Right lobe of liver (tissue), 4 donors: ENCODE results near the gene SPOCK1.

Experiments used
- POLR2A ChIP-seq: fragments of 450-650 bp; IDR thresholded peaks from one replicate; pipeline ENCODE4 v1.6.1; 2017; ENCODE audit warnings: antibody characterized with exemption, mild to moderate bottlenecking
- TF ChIP-seq, protein P1 (sequence below), 4 donors: fragments of 200-600 bp in 3 of 4; fragments of 450-650 bp in 1 of 4; IDR thresholded peaks; one replicate each; pipeline versions ENCODE4 v1.5.1 to v1.8.0; 2016 to 2022; ENCODE audit warnings: antibody characterized with exemption in 4 of 4, mild to moderate bottlenecking in 2 of 4
- donor health status: DM: no; HTN: no; CAD: no.
- donor health status: DM: no; HTN: no; CAD: no.
- donor health status: DM: no; HTN: yes; CAD: no.

- TF ChIP-seq, protein P1, sequence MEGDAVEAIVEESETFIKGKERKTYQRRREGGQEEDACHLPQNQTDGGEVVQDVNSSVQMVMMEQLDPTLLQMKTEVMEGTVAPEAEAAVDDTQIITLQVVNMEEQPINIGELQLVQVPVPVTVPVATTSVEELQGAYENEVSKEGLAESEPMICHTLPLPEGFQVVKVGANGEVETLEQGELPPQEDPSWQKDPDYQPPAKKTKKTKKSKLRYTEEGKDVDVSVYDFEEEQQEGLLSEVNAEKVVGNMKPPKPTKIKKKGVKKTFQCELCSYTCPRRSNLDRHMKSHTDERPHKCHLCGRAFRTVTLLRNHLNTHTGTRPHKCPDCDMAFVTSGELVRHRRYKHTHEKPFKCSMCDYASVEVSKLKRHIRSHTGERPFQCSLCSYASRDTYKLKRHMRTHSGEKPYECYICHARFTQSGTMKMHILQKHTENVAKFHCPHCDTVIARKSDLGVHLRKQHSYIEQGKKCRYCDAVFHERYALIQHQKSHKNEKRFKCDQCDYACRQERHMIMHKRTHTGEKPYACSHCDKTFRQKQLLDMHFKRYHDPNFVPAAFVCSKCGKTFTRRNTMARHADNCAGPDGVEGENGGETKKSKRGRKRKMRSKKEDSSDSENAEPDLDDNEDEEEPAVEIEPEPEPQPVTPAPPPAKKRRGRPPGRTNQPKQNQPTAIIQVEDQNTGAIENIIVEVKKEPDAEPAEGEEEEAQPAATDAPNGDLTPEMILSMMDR (IDR thresholded peaks at IDR 0.05), result no peak
- TF ChIP-seq POLR2A, result no peak
These were observed 309.1 kb downstream of the SPOCK1 start for GRCh38 chr5:137190031-137190430.
